Measurements from ENCODE around the gene OR2A5. TPM values are rescaled to one million over a fixed set of nuclear protein-coding genes. Genes with fewer than 3 reads are reported as not detected.

OR2A5 gene
- total and polyA plus RNA-seq, 2 donors (not counting 1 experiment from before 2014, with no cell fraction given): not detected

GRCh38 chr7:144069511-144069910, 20.8 kb downstream of the OR2A5 start, which contains the start of gene OR2A25:
Gene OR2A25 (plus strand): TSS chr7:144069811. CDS start chr7:144074220, 4,409 bp downstream.
- intact Hi-C loops (cut with micrococcal nuclease): no loop called here

GRCh38 chr7:144069953-144070352, 21.2 kb downstream of the OR2A5 start:
- Histone ChIP-seq H3K27ac (ENCODE audit: low read length in 2 of 2) (no peak overlapping the region), H2AFZ (ENCODE audit: insufficient read depth, low read depth, low read length, poor library complexity, severe bottlenecking) (no peak overlapping the region), H3K36me3 (replicated peaks in 1 of 2; ENCODE audit: control extremely low read depth in 1 of 2, control insufficient read depth in 1 of 2, extremely low read depth in 1 of 2, insufficient read depth in 2 of 2, low read length in 1 of 2) (no peaks in the 10 kb centered on the region), H3K9me3 (ENCODE audit: control extremely low read depth in 1 of 3, control insufficient read depth in 2 of 3, insufficient read depth in 1 of 3, low read length in 2 of 3) (no peaks in the 10 kb centered on the region), H3K27me3 (replicated peaks in 1 of 4; ENCODE audit: control extremely low read depth in 1 of 4, control insufficient read depth in 3 of 4, insufficient read depth in 4 of 4, low read length in 3 of 4) (no peaks in the 10 kb centered on the region), H3K4me3 (ENCODE audit: control extremely low read depth in 1 of 5, extremely low read depth in 1 of 5, insufficient read depth in 1 of 5, low read depth in 2 of 5, low read length in 4 of 5) (no peak overlapping the region), H3K9ac (ENCODE audit: low read length) (no peak overlapping the region), H4K20me1 (ENCODE audit: control insufficient read depth, insufficient read depth, low read length, poor library complexity, severe bottlenecking) (no peaks in the 10 kb centered on the region), H3K4me1 (ENCODE audit: control insufficient read depth in 2 of 2, insufficient read depth in 2 of 2, low read length in 2 of 2) (no peaks in the 10 kb centered on the region), H3K79me2 (ENCODE audit: control insufficient read depth, insufficient read depth, low read length) (no peaks in the 10 kb centered on the region), H3K4me2 (replicated peaks; ENCODE audit: low read depth, low read length, poor library complexity, severe bottlenecking) (no peak overlapping the region)
- Mint-ChIP-seq H3K4me1 (no peaks in the 10 kb centered on the region), H3K27ac (no peak overlapping the region), H3K9me3 (ENCODE audit: insufficient read depth) (no peaks in the 10 kb centered on the region), H3K27me3 (peaks cover 2% of the 10 kb centered on the region), H3K4me3 (no peak overlapping the region)
- CTCF ChIA-PET: no interaction called here
- DNase-seq (no peak), ATAC-seq (ENCODE audit: low read depth) (no peak)
- WGBS (ENCODE audit: insufficient coverage): no CpG with 5 or more reads among the region's 2 CpGs
- intact Hi-C loops (cut with micrococcal nuclease): no loop called here
- TF ChIP-seq, protein P1, sequence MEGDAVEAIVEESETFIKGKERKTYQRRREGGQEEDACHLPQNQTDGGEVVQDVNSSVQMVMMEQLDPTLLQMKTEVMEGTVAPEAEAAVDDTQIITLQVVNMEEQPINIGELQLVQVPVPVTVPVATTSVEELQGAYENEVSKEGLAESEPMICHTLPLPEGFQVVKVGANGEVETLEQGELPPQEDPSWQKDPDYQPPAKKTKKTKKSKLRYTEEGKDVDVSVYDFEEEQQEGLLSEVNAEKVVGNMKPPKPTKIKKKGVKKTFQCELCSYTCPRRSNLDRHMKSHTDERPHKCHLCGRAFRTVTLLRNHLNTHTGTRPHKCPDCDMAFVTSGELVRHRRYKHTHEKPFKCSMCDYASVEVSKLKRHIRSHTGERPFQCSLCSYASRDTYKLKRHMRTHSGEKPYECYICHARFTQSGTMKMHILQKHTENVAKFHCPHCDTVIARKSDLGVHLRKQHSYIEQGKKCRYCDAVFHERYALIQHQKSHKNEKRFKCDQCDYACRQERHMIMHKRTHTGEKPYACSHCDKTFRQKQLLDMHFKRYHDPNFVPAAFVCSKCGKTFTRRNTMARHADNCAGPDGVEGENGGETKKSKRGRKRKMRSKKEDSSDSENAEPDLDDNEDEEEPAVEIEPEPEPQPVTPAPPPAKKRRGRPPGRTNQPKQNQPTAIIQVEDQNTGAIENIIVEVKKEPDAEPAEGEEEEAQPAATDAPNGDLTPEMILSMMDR (IDR thresholded peaks at IDR 0.05): no peak
- no peak for TF ChIP-seq EZH2 (IDR thresholded peaks at IDR 0.05; ENCODE audit: borderline replicate concordance, insufficient read depth, low read depth, low read length, poor library complexity, severe bottlenecking)
- POLR2A ChIA-PET: no interaction called here

More at GRCh38 chr7:144069511-144069910, 20.8 kb downstream of the OR2A5 start, which contains the start of gene OR2A25:
- H3K27me3 ChIP-seq (replicated peaks in 1 of 4; ENCODE audit: control extremely low read depth in 1 of 4, control insufficient read depth in 3 of 4, insufficient read depth in 4 of 4, low read length in 3 of 4): no peaks in the 10 kb centered on the region
- no peak for ATAC-seq (ENCODE audit: low read depth)
- H3K27ac ChIP-seq (ENCODE audit: low read length in 2 of 2): no peak within 1 kb of the TSS
- WGBS (ENCODE audit: insufficient coverage): 80% methylated on average over 1 of the region's 1 CpG
- H2AFZ ChIP-seq (ENCODE audit: insufficient read depth, low read depth, low read length, poor library complexity, severe bottlenecking): no peak within 1 kb of the TSS
- H3K9me3 ChIP-seq (ENCODE audit: control extremely low read depth in 1 of 3, control insufficient read depth in 2 of 3, insufficient read depth in 1 of 3, low read length in 2 of 3): no peaks in the 10 kb centered on the region
- Mint-ChIP-seq H3K9me3 (ENCODE audit: insufficient read depth) (no peaks in the 10 kb centered on the region), H3K4me3 (no peak within 1 kb of the TSS), H3K4me1 (no peaks in the 10 kb centered on the region), H3K27ac (no peak within 1 kb of the TSS), H3K27me3 (peaks cover 2% of the 10 kb centered on the region)
- H3K79me2 ChIP-seq (ENCODE audit: control insufficient read depth, insufficient read depth, low read length): no peaks in the 10 kb centered on the region
- ChIA-PET CTCF (no interaction called here), POLR2A (no interaction called here)
- no peak for TF ChIP-seq EZH2 (IDR thresholded peaks at IDR 0.05; ENCODE audit: borderline replicate concordance, insufficient read depth, low read depth, low read length, poor library complexity, severe bottlenecking)
- TF ChIP-seq, protein P1 (IDR thresholded peaks at IDR 0.05): no peak
- H3K4me1 ChIP-seq (ENCODE audit: control insufficient read depth in 2 of 2, insufficient read depth in 2 of 2, low read length in 2 of 2): no peaks in the 10 kb centered on the region
- no peak within 1 kb of the TSS for H3K4me2 ChIP-seq (replicated peaks; ENCODE audit: low read depth, low read length, poor library complexity, severe bottlenecking)
- no peak within 1 kb of the TSS for H3K4me3 ChIP-seq (ENCODE audit: control extremely low read depth in 1 of 5, extremely low read depth in 1 of 5, insufficient read depth in 1 of 5, low read depth in 2 of 5, low read length in 4 of 5)
- H3K36me3 ChIP-seq (replicated peaks in 1 of 2; ENCODE audit: control extremely low read depth in 1 of 2, control insufficient read depth in 1 of 2, extremely low read depth in 1 of 2, insufficient read depth in 2 of 2, low read length in 1 of 2): no peaks in the 10 kb centered on the region
- no peaks in the 10 kb centered on the region for H4K20me1 ChIP-seq (ENCODE audit: control insufficient read depth, insufficient read depth, low read length, poor library complexity, severe bottlenecking)
- no peak for DNase-seq
- no peak within 1 kb of the TSS for H3K9ac ChIP-seq (ENCODE audit: low read length)
